IPS-NIHi7 (cell line): ENCODE data around the gene PHC3.
"Not testable (repeated sequence)": the region's sequence is repeated elsewhere in the genome, so short reads cannot be mapped to it uniquely, and the experiment has no call there.

Experiments
- DNase-seq: peaks from one replicate; pipeline ENCODE4 v3.0.0; 2012; ENCODE audit warnings: mixed read lengths; ENCODE audit errors: extremely low spot score

Gene PHC3

GRCh38 chr3:170195759-170196158 lies 14.2 kb upstream of the PHC3 start:
- DNase-seq = not testable (repeated sequence)

- no peak for DNase-seq
These were observed 8.1 kb upstream of the PHC3 start for GRCh38 chr3:170189398-170190256.

DNA sequence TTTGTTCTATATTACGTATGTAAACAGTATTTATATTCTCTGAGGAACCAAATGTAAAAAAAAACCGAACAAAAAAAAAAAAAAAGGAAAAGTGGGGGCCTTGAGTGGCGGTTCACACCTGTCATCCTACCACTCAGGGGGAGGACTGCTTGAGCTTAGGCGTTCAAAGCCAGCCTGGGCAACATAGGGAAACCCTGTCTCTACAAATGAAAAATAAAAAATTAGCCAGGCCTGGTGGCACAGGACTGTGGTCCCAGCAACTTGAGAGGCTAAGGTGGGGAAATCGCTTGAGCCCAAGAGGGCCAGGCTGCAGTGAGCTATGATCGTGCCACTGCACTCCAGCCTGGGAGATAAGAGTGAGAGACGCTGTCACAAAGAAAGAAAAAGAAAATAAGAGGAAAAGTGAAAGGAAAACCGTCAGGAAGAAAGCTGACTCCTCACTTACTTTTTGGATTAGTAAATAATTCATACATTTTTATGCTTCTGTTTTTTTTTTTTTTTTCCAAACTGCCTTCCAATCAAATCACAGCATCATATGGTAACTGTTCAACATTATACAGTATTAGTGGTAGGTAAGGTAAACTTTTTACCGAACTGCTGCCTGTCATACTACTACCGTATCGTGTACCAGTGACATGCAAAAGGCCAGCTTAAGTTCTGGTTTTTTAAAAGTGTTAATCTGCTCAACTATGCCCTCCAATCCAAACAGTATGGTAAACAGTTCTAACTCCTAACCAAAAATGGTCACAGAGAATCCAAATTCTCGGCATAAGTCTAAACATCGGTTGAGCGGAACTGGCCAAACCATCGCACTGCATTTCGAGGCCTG lies 1.2 kb downstream of the PHC3 start:
- no peak for DNase-seq

- no peak for DNase-seq
These were observed 2.1 kb downstream of the PHC3 start for GRCh38 chr3:170179432-170179831.

GRCh38 chr3:170178651-170179050 lies 2.9 kb downstream of the PHC3 start:
- DNase-seq = no peak

GRCh38 chr3:170171563-170171962 lies 10.0 kb downstream of the PHC3 start:
- no peak for DNase-seq

DNA sequence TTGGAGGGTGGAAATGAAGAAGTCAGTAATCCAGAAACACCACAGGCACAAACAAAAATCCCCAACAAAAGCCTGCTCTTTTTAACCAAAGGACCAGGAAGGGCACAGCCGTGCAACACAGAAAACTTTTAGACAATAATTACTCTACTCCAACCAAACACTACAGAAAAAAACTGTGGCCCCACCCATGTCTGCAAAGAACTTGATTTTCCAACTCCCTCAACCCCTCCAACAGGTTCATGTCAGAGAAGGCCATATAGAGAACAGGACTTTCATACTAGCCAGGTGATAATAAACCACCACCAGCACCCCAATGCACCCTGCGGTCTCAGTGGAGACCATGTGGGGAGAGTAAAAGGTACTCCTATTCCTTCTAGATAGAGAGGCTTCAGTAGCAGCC lies 16.8 kb downstream of the PHC3 start:
- no peak for DNase-seq

- no peak for DNase-seq
These were observed 17.4 kb downstream of the PHC3 start for GRCh38 chr3:170163956-170164645.

DNA sequence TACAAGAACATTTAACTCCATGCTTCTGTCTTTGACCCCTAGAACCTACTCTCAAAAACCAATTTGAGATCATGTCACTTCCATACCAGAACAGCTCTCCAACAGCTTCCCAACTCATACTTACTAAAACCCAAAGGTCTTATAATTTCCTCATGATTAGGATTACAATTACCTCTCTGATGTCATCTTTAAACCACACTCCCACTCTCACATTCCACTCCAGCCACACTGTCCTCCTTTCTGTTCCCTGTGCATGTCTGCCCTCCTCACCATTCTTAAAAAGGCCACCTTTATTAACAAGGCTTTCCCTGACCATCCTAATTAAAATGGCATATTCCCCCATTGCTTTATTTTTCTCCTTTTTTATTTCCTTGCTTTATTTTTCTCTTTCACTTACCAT lies 18.9 kb downstream of the PHC3 start:
- DNase-seq = no peak

DNA sequence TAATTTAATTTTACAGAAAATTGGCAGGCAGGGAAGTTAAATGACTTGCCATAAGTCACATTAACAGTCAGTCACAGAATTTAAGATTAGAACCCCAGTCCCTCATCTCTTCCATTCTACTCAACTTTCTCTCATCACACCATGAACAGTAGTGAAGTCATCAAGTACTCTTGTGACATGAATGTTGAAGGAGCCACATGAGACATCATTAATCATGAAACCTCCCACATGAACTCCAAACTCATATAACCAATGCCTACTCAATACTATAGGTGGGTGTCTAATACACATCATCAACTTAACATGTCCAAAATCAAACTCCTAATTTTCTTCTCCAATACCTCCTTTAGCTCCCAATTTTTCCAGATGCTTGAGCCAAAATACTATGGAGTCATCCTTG lies 19.5 kb downstream of the PHC3 start:
- DNase-seq = no peak

DNA sequence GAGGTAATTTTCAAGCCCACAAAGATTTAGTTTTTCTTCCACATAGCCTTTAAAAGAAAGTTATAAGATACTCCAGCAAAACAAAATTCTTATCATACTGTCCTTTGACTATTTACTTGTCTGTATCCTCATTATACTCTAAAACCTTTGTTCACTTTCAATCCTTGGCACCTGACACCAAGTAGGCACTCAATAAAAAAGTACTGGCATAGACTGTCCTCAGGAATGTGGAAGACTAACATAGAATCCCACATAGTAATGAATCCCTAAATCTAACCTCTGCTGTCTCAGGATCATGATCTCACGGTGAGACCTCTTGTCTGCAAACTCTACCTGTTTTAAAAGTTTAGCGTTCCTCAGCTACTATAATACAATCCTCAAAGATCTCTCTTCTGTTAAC lies 21.6 kb downstream of the PHC3 start:
- no peak for DNase-seq

GRCh38 chr3:170159459-170159858 lies 22.1 kb downstream of the PHC3 start:
- no peak for DNase-seq

GRCh38 chr3:170155604-170156003 lies 25.9 kb downstream of the PHC3 start:
- no peak for DNase-seq

GRCh38 chr3:170154569-170155143 lies 26.9 kb downstream of the PHC3 start:
- DNase-seq = no peak

DNA sequence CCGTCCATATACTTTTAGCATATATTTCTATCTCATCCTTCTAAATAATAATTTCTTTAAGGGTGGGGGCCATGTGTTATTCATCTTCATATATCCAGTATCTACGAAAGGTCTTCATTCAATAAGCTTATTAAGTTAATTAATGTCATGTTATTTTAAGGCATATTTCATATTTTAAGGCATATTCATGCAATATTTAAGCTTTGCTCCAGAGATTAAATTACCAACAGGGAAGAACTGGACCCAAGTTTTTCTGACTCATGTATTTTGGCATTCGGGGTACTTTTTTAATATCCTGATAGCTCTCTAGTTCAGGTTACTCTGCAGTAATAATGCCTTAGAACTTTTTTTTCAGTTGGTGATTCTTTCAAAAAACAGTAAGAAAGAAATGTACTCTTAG lies 27.4 kb downstream of the PHC3 start:
- DNase-seq = no peak

DNA sequence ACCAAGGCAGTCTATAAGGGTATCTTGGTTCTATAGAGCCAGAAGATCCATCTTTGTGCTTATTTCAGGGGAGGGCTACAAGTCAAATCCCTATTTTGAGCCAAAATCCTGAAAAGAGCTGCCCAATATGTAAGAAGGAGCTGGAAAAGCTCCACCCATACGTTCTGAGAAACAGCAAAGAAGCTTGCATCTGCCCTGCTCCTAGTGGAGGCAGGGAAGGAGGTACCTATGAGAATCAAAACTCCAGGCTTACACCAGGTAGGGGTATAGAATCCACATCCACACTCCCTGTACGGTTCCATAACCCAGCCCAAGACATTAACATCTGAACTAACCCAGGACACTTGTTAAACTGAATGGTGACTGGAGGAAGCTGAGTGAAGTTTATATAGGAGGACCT lies 30.0 kb downstream of the PHC3 start:
- peak; percentile 11 for DNase-seq

- DNase-seq = no peak
These were observed 32.5 kb downstream of the PHC3 start for GRCh38 chr3:170149016-170149415.

GRCh38 chr3:170145278-170145677 lies 36.3 kb downstream of the PHC3 start:
- no peak for DNase-seq

DNA sequence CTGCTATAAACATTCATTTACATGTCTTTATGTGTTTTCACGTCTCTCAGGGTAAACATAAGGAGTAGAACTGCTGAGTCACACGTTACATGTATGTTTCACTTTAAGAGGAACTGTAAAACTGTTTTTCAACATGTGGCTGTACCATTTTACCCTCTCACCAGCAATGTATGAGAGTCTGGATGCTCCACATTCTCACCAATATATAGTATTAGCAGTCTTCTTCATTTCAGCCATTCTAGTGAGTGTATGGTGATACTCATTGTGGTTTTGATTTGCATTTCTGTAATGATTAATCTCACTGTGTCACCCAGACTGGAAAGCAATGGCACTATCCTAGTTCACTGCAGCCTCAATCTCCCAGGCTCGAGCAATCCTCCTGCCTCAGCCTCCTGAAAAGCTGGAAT lies 37.1 kb downstream of the PHC3 start:
- no peak for DNase-seq

GRCh38 chr3:170142373-170142772 lies 39.2 kb downstream of the PHC3 start:
- DNase-seq = no peak

- DNase-seq = no peak
These were observed 43.5 kb downstream of the PHC3 start for GRCh38 chr3:170137986-170138385.

GRCh38 chr3:170132335-170132734 lies 49.2 kb downstream of the PHC3 start:
- no peak for DNase-seq
